ENCODE results near the gene PSMC1. TPM values are rescaled to one million over a fixed set of nuclear protein-coding genes. Genes with fewer than 3 reads are reported as not detected.
A peak's percentile ranks its signal among the peaks of the same experiment; 100 is the strongest.

The PSMC1 gene
- total and polyA plus RNA-seq, 2 of the 4 experiments (the other 2 are of a cell fraction), result 181 to 194 TPM

DNA sequence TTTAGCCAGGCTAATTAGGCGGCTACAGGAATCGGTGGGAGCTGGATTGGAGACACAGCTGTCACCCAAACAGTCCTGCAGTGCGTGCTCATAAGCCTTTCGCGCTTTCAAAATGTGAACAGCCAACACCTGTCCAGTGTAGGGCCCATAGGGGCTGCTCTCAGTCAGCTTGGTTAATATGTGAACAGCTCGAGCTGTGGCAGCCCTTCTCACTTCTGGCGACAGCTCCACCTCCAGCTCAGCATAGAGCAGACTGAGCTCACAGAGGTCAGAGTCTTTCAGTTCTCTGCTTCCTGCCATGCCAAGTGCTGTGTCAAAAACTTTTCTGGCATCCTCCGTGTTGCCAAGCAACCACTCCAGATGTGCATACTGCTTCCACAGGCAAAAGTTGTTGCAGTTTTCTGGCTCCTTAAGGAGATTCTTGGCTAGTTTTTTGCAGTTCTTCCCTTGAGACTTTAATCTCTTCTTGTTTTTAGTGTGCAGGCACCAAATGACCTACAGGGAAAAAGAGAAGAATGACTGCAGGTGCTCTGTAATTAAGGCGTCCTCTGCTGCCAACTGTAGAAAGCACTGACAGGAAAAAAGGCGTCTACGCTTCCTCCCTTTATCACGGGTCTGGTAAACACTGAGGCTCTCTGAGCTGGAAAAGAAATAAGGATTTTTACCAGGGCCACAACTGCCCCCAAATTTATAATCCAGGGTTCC lies 32.5 kb downstream of the PSMC1 start:
- ChIA-PET POLR2A (ENCODE audit: unreplicated experiment) (interaction anchor here (0.7 kb wide), 1 partner anchor 1012 kb away, joined by 3 read pairs; no protein-coding TSS in a partner anchor), CTCF (interaction anchor here (0.5 to 2.4 kb wide), 7 partner anchors 10 to 468 kb away, joined by 3 to 7 read pairs (median 3); partner anchors contain the start of gene TDP1)
- Histone ChIP-seq H3K27me3 (ENCODE audit: control insufficient read depth, insufficient read depth, low read length) (no peaks in the 10 kb centered on the region), H2AK5ac (ENCODE audit: low read depth, low read length) (no peak overlapping the region), H4K91ac (ENCODE audit: insufficient read depth, low read depth, low read length) (no peak overlapping the region), H2AK9ac (replicated peaks; ENCODE audit: low read depth, low read length, poor library complexity) (no peak overlapping the region), H3K14ac (replicated peaks; ENCODE audit: low read depth, low read length) (no peak overlapping the region), H4K20me1 (ENCODE audit: insufficient read depth, low read length) (no peaks in the 10 kb centered on the region), H2BK15ac (ENCODE audit: low read depth, low read length) (no peak overlapping the region), H3K9me3 (ENCODE audit: control insufficient read depth, insufficient read depth, low read length) (no peaks in the 10 kb centered on the region), H3K56ac (ENCODE audit: extremely low read depth, insufficient read depth, low read length) (no peak overlapping the region), H3K9me1 (ENCODE audit: insufficient read depth, low read length) (no peaks in the 10 kb centered on the region; the same call in 1 of the 2 replicates), H3K4ac (ENCODE audit: low read depth, low read length) (no peak overlapping the region), H3K23ac (ENCODE audit: low read depth, low read length) (no peak overlapping the region), H2BK120ac (ENCODE audit: low read depth, low read length) (no peak overlapping the region), H2BK20ac (ENCODE audit: low read depth, low read length) (no peak overlapping the region), H3K9ac (ENCODE audit: low read depth, low read length) (no peak overlapping the region), H3K27ac (ENCODE audit: insufficient read depth, low read length) (no peak overlapping the region), H4K8ac (ENCODE audit: low read depth in 2 of 2, low read length in 2 of 2) (no peak overlapping the region), H3K4me2 (ENCODE audit: low read depth, low read length) (no peak overlapping the region), H3K79me1 (ENCODE audit: low read depth in 1 of 2, low read length in 2 of 2) (no peaks in the 10 kb centered on the region; a peak in 1 of 4 replicates), H2AFZ (replicated peaks; ENCODE audit: low read length, poor library complexity) (no peak overlapping the region), H4K5ac (ENCODE audit: low read depth, low read length) (no peak overlapping the region), H3K4me3 (ENCODE audit: insufficient read depth, low read depth, low read length) (no peak overlapping the region), H3K36me3 (ENCODE audit: control insufficient read depth, insufficient read depth, low read length) (peaks cover 39% of the 10 kb centered on the region), H3K4me1 (ENCODE audit: control insufficient read depth, insufficient read depth, low read length) (no peaks in the 10 kb centered on the region), H2BK5ac (ENCODE audit: low read depth, low read length, poor library complexity, severe bottlenecking) (no peak overlapping the region), H3K18ac (ENCODE audit: low read depth, low read length) (no peak overlapping the region)
- intact Hi-C loops (cut with micrococcal nuclease), result loop anchor here (5.0 kb wide), 1 partner anchor 108 kb away; the partner anchor contains the start of gene CALM1
- DNase-seq (peak; percentile 25), ATAC-seq (ENCODE audit: low read depth) (no peak; the same call in 1 of the 2 replicates)
- WGBS, 2 experiments (ENCODE audit: extremely low coverage in 2 of 2, insufficient read length in 1 of 2), result 74% methylated on average over 6 of the region's 12 CpGs; no CpG with 5 or more reads in 1 of the 2 experiments
- in situ Hi-C loops (cut with MboI; ENCODE audit: low sequenced_read_pairs), result loop anchor here (25.0 kb wide), 1 partner anchor 873 kb away; no protein-coding TSS in a partner anchor
- TF ChIP-seq CHD1 (IDR thresholded peaks at IDR 0.05; ENCODE audit: low read depth, low read length), result no peak
- TF ChIP-seq SMC3 (IDR thresholded peaks at IDR 0.05; ENCODE audit: low read depth, low read length), result no peak
- TF ChIP-seq, protein P1, sequence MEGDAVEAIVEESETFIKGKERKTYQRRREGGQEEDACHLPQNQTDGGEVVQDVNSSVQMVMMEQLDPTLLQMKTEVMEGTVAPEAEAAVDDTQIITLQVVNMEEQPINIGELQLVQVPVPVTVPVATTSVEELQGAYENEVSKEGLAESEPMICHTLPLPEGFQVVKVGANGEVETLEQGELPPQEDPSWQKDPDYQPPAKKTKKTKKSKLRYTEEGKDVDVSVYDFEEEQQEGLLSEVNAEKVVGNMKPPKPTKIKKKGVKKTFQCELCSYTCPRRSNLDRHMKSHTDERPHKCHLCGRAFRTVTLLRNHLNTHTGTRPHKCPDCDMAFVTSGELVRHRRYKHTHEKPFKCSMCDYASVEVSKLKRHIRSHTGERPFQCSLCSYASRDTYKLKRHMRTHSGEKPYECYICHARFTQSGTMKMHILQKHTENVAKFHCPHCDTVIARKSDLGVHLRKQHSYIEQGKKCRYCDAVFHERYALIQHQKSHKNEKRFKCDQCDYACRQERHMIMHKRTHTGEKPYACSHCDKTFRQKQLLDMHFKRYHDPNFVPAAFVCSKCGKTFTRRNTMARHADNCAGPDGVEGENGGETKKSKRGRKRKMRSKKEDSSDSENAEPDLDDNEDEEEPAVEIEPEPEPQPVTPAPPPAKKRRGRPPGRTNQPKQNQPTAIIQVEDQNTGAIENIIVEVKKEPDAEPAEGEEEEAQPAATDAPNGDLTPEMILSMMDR (conservative IDR thresholded peaks at IDR 0.05; ENCODE audit: low read depth, low read length), result no peak
- TF ChIP-seq, protein P2, sequence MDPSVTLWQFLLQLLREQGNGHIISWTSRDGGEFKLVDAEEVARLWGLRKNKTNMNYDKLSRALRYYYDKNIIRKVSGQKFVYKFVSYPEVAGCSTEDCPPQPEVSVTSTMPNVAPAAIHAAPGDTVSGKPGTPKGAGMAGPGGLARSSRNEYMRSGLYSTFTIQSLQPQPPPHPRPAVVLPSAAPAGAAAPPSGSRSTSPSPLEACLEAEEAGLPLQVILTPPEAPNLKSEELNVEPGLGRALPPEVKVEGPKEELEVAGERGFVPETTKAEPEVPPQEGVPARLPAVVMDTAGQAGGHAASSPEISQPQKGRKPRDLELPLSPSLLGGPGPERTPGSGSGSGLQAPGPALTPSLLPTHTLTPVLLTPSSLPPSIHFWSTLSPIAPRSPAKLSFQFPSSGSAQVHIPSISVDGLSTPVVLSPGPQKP (IDR thresholded peaks at IDR 0.05; ENCODE audit: borderline replicate concordance, low read depth, low read length), result no peak
- TF ChIP-seq POLR2A (IDR thresholded peaks at IDR 0.05; ENCODE audit: low read depth, low read length), result no peak
- no peak for TF ChIP-seq RAD21 (IDR thresholded peaks at IDR 0.05; ENCODE audit: low read length)
- TF ChIP-seq NFE2L2 (IDR thresholded peaks at IDR 0.05; ENCODE audit: low read depth, low read length), result no peak
- TF ChIP-seq FOS (IDR thresholded peaks at IDR 0.05; ENCODE audit: low read depth, low read length), result no peak
- dilution Hi-C loops (cut with HindIII; ENCODE audit: low sequenced_read_pairs, unreplicated experiment), result no loop called here
- BruUV-seq (replicated peaks), result no TSS peak

Data from IMR-90 (cell line).